ENCODE measurements around the gene P2RX4.
"Not testable (repeated sequence)": the region's sequence is repeated elsewhere in the genome, so short reads cannot be mapped to it uniquely, and the experiment has no call there.

Gene P2RX4

DNA sequence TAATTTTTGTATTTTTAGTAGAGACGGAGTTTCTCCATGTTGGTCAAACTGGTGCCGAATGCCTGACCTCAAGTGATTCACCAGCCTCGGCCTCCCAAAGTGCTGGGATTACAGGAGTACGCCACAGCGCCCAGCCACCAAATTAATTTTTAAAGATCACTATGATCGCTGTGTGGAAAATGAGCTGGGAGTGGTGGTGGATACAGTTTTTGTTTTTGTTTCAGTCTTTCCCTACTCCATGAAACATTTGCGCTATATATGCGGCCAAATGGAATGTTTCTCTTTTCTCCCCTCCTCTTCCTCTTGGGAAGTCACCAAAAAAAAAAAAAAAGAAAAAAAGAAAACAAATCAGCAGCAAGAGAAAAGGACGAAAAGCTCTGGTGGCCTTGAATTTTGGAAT is 20.8 kb upstream of the P2RX4 start:
- DNase-seq (ENCODE audit: low read depth) = no peak

DNA sequence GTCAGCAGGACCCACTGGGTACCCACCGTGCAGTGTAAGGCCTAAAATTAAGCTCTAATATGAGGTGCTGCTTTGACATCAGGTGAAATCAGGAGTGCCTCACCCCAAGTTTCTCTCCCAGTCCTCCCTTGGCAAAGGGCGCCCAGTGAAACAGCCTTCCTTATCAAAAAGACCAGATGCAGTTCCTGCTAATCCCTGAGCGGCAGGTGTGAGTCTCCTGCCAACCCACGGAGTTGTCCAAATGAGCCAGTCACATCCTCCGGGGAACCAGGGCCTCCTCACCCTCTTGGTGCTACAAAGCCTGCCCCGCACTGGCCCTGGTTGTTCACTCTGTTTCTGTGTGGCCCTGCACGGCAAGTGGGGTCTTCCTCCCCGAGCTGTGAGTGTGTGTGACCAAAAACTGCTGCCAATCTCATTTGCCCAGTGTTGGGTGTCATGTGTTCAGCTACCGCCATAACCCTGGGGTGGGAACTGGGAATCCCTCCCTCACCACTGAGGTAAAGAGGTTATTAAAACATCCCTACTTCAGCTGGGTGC is 20.2 kb upstream of the P2RX4 start:
- no peak for DNase-seq (ENCODE audit: low read depth)

DNA sequence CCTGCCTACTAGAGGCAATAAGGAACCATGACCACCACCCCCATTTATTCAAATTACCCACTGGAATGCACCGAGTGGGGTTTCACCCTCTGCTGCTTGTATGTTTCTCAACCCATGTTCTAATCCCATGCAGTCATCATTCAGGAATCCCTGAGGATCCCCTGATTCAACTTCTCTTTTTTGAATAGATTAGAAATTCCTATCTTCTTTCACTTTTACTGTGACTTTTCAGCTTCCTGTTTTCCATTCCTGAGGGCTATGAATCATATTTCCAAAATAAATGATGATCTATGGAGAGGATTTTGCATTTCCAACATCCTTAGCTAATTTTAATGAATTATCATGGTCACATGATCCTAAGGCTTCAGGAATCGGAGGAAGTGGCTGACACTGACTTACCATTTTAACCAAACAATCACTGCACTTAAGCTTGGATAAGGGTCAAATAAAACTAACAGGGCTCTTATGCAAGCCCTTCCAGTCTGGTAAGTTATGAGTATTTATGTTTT is 19.4 kb upstream of the P2RX4 start:
- peak; percentile 98 for DNase-seq (ENCODE audit: low read depth)

DNA sequence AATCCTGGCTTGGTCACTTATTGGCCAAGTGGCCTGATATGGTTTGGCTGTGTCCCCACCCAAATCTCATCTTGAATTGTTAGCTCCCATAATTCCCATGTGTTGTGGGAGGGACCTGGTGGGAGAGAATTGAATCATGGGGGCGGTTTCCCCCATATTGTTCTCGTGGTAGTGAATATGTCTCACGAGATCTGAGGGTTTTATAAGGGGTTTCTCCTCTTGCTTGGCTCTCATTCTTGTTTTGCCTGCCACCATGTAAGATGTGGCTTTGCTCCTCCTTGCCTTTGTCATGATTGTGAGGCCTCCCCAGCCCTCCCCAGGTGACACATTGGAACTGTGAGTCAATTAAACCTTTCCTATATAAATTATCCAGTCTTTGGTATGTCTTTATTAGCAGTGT is 18.8 kb upstream of the P2RX4 start:
- DNase-seq (ENCODE audit: low read depth) = no peak

DNA sequence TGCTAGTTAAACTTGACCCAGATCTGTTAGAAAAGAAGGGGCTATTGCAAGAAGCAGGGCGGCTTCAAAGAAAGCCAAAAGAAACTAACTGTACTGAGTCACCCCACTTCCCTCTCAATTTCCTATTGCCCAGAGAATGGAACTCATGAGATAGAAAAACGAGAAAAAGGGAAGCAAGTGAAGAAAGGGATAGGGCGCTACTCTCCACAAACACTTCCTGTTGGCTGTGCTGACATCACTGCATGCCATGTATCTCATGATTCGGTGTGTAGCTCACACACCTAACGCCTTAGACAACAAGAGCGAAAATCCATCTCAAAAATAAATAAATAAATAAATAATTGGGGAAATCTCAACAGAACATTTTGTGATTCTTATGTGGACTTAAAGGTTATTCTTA is 13.0 kb upstream of the P2RX4 start:
- DNase-seq (ENCODE audit: low read depth) = no peak

DNA sequence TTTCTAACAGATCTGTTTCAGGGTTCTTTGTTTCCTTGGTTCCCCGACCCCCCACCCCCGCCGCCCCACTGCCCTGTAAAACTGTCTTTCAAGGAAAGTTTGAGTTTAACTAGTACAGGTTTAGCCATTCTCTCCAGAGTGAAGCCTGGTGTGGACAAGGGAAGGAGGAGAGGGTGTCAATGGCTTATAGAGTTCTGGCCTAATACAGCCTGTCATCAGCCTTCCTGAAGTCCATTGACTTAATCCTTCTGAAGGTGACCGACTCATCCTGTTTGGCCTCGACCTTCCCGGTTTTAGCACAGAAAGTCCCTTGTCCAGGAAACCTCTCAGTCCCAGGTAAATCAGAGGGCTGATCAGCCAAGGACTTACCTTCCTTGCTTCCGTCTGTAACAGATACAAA is 11.0 kb upstream of the P2RX4 start:
- DNase-seq (ENCODE audit: low read depth) = no peak

DNA sequence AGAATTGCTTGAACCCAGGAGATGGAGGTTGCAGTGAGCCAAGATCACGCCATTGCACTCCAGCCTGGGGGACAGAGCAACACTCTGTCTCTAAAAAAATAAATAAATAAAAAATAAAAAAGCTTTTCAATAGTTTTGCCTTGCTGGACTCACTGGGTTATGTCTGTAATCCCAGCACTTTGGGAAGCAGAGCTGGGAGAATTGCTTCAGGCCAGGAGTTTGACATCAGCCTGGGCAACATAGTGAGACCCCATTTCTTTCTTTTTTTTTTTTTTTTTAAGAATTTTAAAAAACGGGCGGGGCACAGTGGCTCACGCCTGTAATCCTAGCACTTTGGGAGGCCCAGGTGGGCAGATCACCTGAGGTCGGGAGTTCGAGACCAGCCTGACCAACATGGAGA is 8.8 kb upstream of the P2RX4 start:
- not testable (repeated sequence) for DNase-seq (ENCODE audit: low read depth)

DNA sequence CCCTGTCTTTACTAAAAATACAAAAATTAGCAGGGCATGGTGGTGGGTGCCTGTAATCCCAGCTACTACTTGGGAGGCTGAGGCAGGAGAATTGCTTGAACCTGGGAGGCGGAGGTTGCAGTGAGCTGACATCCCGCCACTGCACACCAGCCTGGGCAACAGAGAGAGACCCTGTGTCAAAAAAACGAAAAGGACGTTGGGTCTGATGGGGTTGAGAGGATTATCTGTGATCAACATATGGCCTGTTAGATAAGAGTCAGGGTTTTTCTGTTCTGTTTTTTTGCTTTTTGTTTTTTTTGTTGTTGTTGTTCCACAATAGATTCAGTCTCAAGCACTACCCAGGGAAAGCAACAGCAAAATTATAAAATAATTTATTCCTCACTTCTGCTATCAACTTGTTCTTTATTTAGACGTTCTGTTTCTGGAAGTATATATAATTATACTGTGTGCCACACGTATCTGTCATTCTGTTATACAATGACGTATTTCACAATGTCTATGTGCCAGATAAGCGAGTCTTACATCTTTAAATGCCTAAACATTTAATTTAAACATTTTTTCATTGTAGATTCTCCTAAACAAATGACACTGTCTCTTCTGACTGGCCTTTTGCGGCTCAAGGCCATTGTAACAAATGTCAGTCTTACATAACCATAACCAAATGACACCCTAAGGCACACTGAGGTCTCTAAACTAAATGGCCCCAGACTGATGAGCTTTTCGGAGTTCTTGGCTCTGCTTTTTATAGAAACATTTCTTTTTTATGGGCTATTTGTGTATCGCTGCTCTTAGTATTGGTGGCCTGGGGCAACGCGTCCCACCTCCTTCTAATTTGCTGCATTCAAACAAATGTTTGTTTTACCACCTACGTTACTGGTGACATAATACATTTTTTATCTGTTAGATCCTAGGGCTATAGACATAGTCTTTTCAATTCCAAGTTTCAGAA is 7.2 kb upstream of the P2RX4 start:
- DNase-seq (ENCODE audit: low read depth) = peak; percentile 81

DNA sequence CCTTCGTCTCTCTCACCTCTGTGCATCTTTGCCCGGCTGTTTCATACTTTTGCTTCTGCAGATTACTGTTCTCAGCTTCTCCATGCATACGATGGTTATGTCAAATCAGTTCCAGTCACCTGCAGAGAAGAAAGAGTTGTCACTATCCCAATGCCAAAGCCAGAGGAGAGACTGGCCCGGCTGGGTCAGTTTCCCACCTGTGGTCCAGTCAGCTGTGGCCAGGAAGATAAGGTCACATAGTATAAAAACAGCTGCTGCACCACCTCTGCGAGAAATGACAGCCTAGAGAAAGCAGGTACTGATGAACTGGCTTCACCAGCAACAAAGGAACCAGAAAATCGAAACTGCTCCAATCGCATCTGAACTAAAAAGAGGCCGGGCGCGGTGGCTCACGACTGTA is 6.4 kb upstream of the P2RX4 start:
- no peak for DNase-seq (ENCODE audit: low read depth)

DNA sequence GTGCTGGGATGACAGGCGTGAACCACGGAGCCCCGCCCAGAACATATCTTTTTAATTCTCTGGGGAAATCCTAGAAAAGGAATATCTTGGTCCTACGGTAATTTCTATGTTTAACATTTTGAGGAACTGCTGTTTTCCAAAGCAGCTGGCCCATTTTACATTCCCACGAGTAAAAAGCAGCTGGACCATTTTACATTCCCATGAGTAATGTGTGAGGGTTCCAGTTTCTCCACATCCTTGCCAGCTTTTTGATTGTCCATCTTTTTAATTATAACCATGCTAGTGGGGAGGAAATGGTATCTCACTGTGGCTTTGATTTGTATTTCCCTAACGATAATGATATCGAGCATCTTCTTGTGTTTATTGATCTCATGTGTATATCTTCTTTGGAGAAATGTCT is 4.4 kb upstream of the P2RX4 start:
- DNase-seq (ENCODE audit: low read depth) = peak; percentile 54

DNA sequence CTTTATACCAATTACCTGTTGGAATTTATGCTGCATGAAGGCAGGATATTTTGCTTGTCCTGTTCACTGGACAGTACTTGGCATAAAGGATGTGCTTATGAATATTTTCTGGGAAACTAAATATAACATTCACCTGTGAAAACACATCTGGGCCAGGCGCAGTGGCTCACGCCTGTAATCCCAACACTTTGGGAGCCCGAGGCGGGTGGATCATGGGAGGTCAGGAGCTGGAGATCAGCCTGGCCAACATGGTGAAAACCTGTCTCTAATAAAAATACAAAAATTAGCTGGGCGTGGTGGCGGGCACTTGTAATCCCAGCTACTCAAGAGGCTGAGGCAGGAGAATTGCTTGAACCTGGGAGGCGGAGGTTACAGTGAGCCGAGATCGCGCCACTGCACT is 1.4 kb upstream of the P2RX4 start:
- DNase-seq (ENCODE audit: low read depth) = not testable (repeated sequence)

DNA sequence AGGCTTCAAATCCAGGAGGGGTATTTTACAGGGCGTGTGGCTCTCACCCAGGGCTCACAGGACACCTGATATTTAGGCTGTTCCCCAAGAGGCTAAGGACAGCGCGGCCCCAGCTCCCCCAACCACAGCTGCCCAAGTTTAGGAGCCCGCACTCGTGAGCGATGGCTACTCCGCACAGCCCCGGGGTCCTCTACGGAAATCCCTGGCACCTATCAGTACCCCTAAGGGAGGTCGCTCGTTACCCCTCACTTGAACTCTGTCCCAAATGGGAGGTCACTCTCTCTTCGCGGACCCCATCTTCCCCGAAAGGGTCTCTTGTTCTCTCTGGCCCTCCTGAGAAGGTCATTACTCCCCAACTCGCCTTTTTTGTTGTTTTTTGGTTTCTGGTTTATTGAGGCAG is 708 bp upstream of the P2RX4 start:
- DNase-seq (ENCODE audit: low read depth) = no peak

DNA sequence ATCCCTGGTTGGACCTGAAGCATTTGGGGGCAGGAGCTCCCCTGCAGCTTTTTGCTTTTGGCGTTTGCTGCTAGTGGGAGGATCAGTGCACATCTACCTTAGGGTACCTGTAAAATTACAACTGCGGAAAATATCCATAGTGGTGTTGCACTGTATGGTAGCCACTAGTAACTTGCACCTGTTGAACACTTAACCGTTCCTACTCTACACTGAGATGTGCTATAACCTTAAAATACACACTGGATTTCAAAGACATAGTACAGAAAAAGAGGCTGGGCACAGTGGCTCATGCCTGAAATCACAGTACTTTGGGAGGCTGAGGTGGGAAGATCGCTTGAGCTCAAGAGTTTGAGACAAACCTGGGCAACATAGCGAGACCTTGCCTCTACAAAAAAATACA is 2.9 kb downstream of the P2RX4 start:
- no peak for DNase-seq (ENCODE audit: low read depth)

DNA sequence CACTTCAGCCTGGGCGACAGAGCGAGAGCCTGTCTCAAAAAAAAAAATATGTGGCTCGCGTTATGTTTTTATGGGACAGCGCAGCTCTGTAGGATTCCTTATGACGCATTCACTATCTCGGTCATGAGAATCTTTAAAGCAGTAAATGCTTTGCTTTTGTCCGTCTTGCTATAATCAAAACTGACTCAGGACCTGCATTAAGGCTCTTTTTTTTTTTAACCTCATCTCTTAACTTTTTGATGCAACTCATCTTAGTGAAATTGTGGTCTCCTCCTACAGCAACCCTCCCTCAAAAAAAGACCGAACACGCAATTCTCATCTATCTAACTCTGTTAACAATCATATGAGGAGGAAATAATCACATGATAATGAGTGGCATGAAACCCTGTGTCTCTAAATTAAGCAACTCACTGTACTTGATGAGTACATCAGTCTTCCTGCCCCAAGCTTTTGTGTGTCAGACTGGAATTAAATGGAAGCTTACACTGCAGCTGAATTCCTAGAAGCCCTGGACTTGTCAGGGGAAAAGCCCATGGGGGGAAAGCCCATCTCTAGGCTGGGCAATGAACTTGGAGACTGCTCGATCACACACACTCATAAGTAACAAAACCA is 4.3 kb downstream of the P2RX4 start:
- peak; percentile 77 for DNase-seq (ENCODE audit: low read depth)

DNA sequence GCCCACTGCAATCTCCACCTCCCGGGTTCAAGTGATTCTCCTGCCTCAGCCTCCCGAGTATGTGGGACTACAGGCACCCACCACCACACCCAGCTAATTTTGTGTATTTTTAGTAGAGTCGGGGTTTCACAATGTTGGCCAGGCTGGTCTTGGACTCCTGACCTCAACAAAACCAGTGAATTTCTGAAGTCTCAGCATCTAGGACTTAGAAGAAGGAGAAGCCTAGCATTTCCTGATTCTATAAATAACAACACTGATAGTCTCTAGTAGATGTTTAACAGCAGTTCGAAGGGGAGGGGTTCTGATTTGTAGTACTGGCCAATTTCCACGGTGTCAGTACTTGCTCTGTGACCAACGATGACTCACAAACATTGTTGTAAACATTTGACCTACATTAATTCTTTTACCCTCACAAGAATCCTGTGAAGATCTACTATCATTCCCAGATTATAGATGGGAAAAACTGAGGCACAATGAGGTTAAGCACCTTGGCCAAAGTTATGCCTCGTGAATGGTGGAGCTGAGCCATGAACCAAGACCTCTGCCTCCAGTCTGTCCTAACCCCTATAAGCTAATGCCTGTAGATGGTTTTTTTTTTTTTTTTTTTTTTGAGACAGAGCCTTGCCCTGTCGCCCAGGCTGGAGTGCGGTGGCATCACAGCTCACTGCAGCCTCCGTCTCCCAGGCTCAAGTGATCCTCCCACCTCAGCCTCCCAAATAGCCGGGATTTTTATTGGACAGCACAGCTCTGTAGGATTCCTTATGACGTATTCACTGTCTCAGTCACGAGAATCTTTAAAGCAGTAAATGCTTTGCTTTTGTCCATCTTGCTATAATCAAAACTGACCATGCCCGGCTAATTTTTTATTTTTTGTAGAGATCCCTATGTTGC is 5.2 kb downstream of the P2RX4 start:
- peak; percentile 98 for DNase-seq (ENCODE audit: low read depth)

DNA sequence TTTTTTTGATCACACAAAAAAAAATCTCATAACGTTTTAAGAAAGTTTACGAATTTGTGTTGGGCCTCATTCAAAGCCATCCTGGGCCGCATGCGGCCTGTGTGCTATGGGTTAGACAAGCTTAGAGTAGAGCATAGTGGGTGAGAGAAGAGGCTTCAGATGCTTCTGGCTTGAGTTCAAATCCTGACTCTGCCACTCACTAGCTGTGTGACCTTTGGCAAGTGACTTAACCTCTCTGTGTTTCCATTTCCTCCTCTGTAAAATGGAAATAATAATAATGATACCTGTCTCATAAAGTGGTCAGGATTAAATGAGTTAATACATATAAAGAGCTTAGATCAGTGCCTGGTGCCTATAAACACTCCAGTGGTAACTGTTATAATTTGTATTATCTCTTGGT is 6.2 kb downstream of the P2RX4 start:
- no peak for DNase-seq (ENCODE audit: low read depth)

DNA sequence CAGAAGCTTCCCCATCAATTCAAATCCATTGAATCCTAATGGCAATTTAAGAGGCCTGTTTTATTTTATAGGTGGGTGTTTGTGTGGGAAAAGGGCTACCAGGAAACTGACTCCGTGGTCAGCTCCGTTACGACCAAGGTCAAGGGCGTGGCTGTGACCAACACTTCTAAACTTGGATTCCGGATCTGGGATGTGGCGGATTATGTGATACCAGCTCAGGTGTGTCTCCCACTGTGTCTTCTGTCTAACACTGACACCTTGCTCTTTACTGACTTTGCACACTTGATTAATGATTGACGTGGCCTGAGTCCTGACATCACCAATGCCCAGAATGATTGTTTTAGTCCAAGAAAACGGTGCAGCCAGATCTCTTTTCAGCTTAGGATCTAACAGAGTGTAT is 7.1 kb downstream of the P2RX4 start:
- no peak for DNase-seq (ENCODE audit: low read depth)

DNA sequence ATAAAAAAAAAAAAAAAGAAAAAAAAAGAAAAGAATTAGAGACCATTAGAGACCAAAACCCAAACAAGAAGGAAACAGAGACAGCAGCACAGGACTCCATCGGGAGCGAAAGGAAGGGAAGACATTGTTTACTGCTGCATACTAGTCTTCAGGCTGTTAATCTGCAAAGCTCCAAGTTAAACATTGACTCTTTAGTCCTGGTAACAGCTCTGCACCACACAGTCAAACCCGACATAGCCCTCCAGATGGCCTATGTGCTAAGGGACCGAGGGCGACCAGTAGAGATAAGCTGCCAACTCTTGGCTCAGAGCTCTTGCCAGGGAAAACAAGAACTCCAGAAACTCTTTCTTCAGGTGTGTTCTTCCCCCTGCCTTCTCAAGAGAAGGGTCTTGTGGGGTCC is 7.8 kb downstream of the P2RX4 start:
- DNase-seq (ENCODE audit: low read depth) = no peak

DNA sequence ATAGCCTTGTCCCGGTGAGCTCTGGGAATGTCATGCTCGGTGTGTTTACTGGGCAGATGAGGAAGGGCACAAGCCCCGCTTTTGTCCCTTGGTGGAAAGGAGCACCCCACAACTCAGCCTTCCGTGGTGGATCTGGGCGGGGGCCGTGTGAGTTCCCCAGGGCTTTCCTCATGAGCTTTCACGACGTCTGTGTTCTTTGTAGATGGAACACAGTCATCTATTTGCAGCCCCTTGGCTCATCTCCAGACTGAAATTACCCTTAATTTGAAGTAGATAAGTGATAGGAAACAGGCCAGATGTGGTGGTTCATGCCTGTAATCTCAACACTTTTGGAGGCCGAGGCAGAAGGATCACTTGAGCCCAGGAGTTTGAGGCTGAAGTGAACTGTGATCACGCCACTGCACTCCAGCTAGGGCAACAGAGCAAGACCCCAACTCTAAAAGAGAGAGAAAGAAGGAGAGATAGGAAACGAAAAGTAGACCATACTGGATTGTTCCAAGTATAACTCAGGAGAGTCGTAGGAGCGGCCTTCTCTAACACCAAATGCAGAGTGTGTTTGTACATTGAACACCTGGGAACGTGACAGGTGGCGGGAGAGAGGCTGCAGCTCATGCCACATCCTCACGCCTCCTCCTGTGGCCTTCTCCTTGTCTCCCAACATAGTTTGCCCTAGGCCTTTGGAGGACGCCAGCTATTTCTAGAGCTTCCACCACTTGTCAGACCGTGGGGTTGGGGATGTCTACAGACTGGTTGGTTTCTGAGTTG is 8.8 kb downstream of the P2RX4 start:
- DNase-seq (ENCODE audit: low read depth) = no peak

DNA sequence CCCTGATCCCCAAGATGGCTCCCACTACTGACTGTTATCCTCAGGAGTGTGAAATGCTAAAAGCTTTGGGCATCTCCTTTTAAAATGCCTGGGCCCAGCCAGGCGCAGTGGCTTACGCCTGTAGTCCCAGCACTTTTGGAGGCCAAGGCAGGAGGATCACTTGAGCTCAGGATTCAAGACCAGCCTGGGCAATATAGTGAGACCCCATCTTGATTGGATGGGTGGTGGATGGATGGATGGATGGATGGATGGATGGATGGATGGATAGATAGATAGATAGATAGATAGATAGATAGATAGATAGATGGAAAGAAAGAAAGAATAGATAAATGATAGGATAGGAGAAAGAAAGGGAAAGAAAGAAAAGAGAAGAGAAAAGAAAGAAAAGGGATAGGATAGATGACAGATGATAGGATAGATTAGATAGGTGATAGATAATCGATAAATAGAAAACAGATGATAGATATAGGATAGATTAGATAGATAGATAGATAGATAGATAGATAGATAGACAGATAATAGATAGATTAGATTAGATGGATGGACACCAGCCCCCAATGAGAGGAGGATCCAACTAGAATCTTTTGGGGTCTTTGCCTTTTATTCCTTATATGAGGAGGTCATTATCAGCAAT is 9.5 kb downstream of the P2RX4 start:
- DNase-seq (ENCODE audit: low read depth) = no peak

DNA sequence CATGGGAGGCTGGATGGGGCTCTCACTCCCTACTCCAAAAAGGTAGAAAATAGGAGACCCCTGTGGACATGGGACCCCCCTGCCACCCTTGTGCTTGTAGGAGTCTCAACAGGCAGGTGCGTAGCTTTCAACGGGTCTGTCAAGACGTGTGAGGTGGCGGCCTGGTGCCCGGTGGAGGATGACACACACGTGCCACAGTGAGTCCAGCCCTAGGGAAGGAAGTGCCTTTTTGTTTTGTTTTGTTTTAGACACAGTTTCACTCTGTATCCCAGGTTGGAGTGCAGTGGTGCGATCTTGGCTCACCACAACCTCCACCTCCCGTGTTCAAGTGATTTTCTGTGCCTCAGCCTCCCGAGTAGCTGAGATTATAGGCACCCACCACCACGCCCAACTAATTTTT is 12.9 kb downstream of the P2RX4 start:
- no peak for DNase-seq (ENCODE audit: low read depth)

Data from EH (cell line).